T-cell (primary cell): ENCODE results near the gene TBRG4. TPM values are rescaled to one million over a fixed set of nuclear protein-coding genes. Genes with fewer than 3 reads are reported as not detected.

ENCODE experiments used
- ATAC-seq, 4 experiments: fragments of 200-7000 bp in 3 of 4; fragments of 150-1000 bp in 1 of 4; cut with Tn5 transposase; replicated peaks in 1 of 4; 1 replicate in 3 of 4; 2 replicates in 1 of 4; pipeline ENCODE4 v1.10.0; 2021; ENCODE audit warnings: moderate library complexity in 3 of 4, mild to moderate bottlenecking in 2 of 4, moderate number of reproducible peaks in 1 of 4
- CTCF ChIA-PET, 2 donors: fragments of 300-600 bp; sonication (Branson Sonifier 250); formaldehyde crosslinking; loops; one replicate each; lab custom pipeline; 2022; ENCODE audit warnings: antibody characterized with exemption in 2 of 2; lab: Charles Lee
- POLR2A ChIA-PET, 2 donors: fragments of 300-600 bp; sonication (Branson Sonifier 250); formaldehyde crosslinking; loops; one replicate each; lab custom pipeline; 2022; ENCODE audit warnings: antibody characterized with exemption in 2 of 2; lab: Charles Lee
- DNase-seq, 35 experiments: peaks; one replicate each; pipeline versions ENCODE4 v3.0.0 to v3.0.0-alpha.2; 2013 to 2023
- H3K27ac ChIP-seq: one replicate; pipeline ENCODE4 v1.5.1; 2013; ENCODE audit warnings: low read length
- H3K27me3 ChIP-seq, 2 experiments: replicated peaks in 1 of 2; 1 replicate in 1 of 2; 2 replicates in 1 of 2; pipeline versions ENCODE4 v1.6.1 to v1.7.0; 2013; ENCODE audit warnings: low read length in 1 of 2, mixed read lengths in 1 of 2; ENCODE audit not compliant: control insufficient read depth in 2 of 2, insufficient read depth in 2 of 2; ENCODE audit errors: extremely low read depth in 1 of 2
- H3K36me3 ChIP-seq, 2 donors: 1 replicate in 1 of 2; 2 replicates in 1 of 2; pipeline versions ENCODE4 v1.6.1 to v1.7.0; 2013; ENCODE audit warnings: low read length in 1 of 2; ENCODE audit not compliant: control insufficient read depth in 2 of 2, insufficient read depth in 1 of 2; ENCODE audit errors: extremely low read depth in 1 of 2
- H3K4me1 ChIP-seq, 2 experiments: 1 replicate in 1 of 2; 2 replicates in 1 of 2; pipeline versions ENCODE4 v1.6.1 to v1.7.0; 2013; ENCODE audit warnings: low read length in 2 of 2, mixed read lengths in 1 of 2; ENCODE audit not compliant: insufficient read depth in 2 of 2, control insufficient read depth in 1 of 2; ENCODE audit errors: extremely low read depth in 1 of 2
- H3K4me3 ChIP-seq, 2 donors: 1 replicate in 1 of 2; 2 replicates in 1 of 2; pipeline versions ENCODE4 v1.5.1 to v1.7.0; 2013; ENCODE audit warnings: mild to moderate bottlenecking in 2 of 2, low read length in 1 of 2, moderate library complexity in 1 of 2; ENCODE audit not compliant: control insufficient read depth in 1 of 2; ENCODE audit errors: extremely low read depth in 1 of 2
- H3K9me3 ChIP-seq: 2 replicates; pipeline ENCODE4 v1.7.0; 2013
- H3K27ac Mint-ChIP-seq, 2 donors: one replicate each; pipeline ENCODE4 v1.8.0; 2020 to 2021; ENCODE audit warnings: mild to moderate bottlenecking in 2 of 2, mixed read lengths in 2 of 2
- H3K27me3 Mint-ChIP-seq, 2 donors: one replicate each; pipeline ENCODE4 v1.8.0; 2021 to 2022; ENCODE audit warnings: mixed read lengths in 2 of 2
- H3K36me3 Mint-ChIP-seq: one replicate; pipeline ENCODE4 v1.8.0; 2021; ENCODE audit warnings: mixed read lengths
- H3K4me1 Mint-ChIP-seq, 3 donors: one replicate each; pipeline ENCODE4 v1.8.0; 2020 to 2022; ENCODE audit warnings: mixed read lengths in 3 of 3, mild to moderate bottlenecking in 1 of 3
- H3K4me3 Mint-ChIP-seq, 3 donors: one replicate each; pipeline ENCODE4 v1.8.0; 2020 to 2022; ENCODE audit warnings: mild to moderate bottlenecking in 3 of 3, mixed read lengths in 3 of 3, moderate library complexity in 3 of 3
- H3K9me3 Mint-ChIP-seq, 3 donors: one replicate each; pipeline ENCODE4 v1.8.0; 2020 to 2022; ENCODE audit warnings: mixed read lengths in 3 of 3
- WGBS: methylation state at CpG from one replicate; pipeline ENCODE4 v1.1.5; 2013; ENCODE audit warnings: missing lambda C conversion rate; ENCODE audit not compliant: insufficient coverage; 5-methylcytosine and 5-hydroxymethylcytosine counted together
- total RNA-seq, 35 experiments: library from RNA in 6 of 35; stranded (reverse) in 6 of 35; fragments of 120-200 nt in 1 of 35; gene quantifications; one replicate each; pipeline versions ENCODE4 v1.2.1 to v1.2.4 and lab custom pipeline; 2013 to 2026

Gene TBRG4
- total RNA-seq = 100 to 1,000 TPM in 4 of 5 donors, 10 to 100 TPM in 1; 94.3 to 142 (median 122) TPM
- total RNA-seq (2013) = 81.7 TPM
- total RNA-seq (lab: John Stamatoyannopoulos, UW) = 85.6 to 214 (median 116) reads per million in 29 experiments

- peaks cover 46 to 51% (median 51%) of the 10 kb centered on the region in 3 donors for H3K4me1 Mint-ChIP-seq
- no peaks in the 10 kb centered on the region for H3K9me3 Mint-ChIP-seq
- under 1% methylated on average over 59 of the region's 64 CpGs for WGBS
- Histone ChIP-seq H3K4me3 (peak within 1 kb of the TSS; percentile 71 to 85), H3K27me3 (no peaks in the 10 kb centered on the region), H3K9me3 (no peaks in the 10 kb centered on the region), H3K4me1 (peaks cover 30 to 53% of the 10 kb centered on the region in 2 experiments), H3K36me3 (peaks cover 3 to 26% of the 10 kb centered on the region in 2 donors), H3K27ac (peak within 1 kb of the TSS; percentile 91)
- POLR2A ChIA-PET = interaction anchor here (0.8 to 2.2 kb wide), 3 partner anchors 10 to 263 kb away, joined by 4 to 13 read pairs (median 5); partner anchors contain the start of gene H2AZ2 (in 1 of the 2)
- H3K4me3 Mint-ChIP-seq = peak within 1 kb of the TSS; percentile 88 to 94 (median 93)
- CTCF ChIA-PET = interaction anchor here (0.6 to 2.7 kb wide), 5 partner anchors 24 to 547 kb away, joined by 3 to 10 read pairs (median 4); no protein-coding TSS in a partner anchor
- peaks cover 12% of the 10 kb centered on the region for H3K36me3 Mint-ChIP-seq
- DNase-seq = peak; percentile 86 to 98 (median 93)
- ATAC-seq = peak; percentile 85 to 95 (median 94)
- H3K27ac Mint-ChIP-seq = peak within 1 kb of the TSS; percentile 96 to 97
- peaks cover 4 to 5% of the 10 kb centered on the region in 2 donors for H3K27me3 Mint-ChIP-seq
Observed at GRCh38 chr7:45111298-45112223, at the start of gene TBRG4. Gene TBRG4 (minus strand): TSS chr7:45111697. CDS start chr7:45109237, 2,460 bp downstream.

DNA sequence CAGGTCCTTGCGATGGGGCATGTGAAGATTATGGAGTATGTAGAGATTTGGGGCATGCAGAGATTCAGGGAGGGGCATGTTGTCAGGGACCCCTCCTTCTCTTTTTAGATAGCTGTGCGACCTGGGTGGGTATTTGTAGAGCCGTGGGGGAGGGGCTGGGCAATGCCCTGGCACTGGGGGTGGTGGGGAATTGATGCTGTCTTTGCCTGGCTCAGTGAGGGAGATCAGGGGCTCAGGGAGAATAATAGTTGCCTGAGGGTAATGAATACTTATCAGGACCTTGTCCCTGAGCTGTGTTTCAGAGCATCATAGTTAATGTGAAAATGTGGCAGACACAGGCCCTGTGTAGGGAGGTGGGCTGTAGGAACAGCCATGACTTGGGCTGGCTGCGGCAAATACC, 49.6 kb upstream of the TBRG4 start:
- ChIA-PET POLR2A (no interaction called here), CTCF (interaction anchor here in 1 of 2 donors (0.7 kb wide), 1 partner anchor 502 kb away, joined by 3 read pairs; no protein-coding TSS in a partner anchor)
- Mint-ChIP-seq H3K4me3 (no peak overlapping the region), H3K9me3 (peaks cover 0 to 7% (median 0%) of the 10 kb centered on the region in 3 donors), H3K27ac (no peak overlapping the region), H3K27me3 (peaks cover 22% of the 10 kb centered on the region in 2 donors), H3K36me3 (no peaks in the 10 kb centered on the region), H3K4me1 (peaks cover 11 to 15% (median 14%) of the 10 kb centered on the region in 3 donors)
- Histone ChIP-seq H3K4me1 (no peaks in the 10 kb centered on the region), H3K27me3 (peaks cover 0 to 38% of the 10 kb centered on the region in 2 experiments), H3K27ac (no peak overlapping the region), H3K36me3 (no peaks in the 10 kb centered on the region), H3K4me3 (no peak overlapping the region), H3K9me3 (no peaks in the 10 kb centered on the region)
- WGBS = 95% methylated on average over 2 of the region's 4 CpGs
- ATAC-seq (no peak), DNase-seq (no peak)

GRCh38 chr7:45160417-45160881, 49.0 kb upstream of the TBRG4 start:
- Mint-ChIP-seq H3K9me3 (peaks cover 0 to 7% (median 0%) of the 10 kb centered on the region in 3 donors), H3K27me3 (peaks cover 22 to 29% of the 10 kb centered on the region in 2 donors), H3K27ac (no peak overlapping the region), H3K4me1 (peaks cover 11 to 15% (median 14%) of the 10 kb centered on the region in 3 donors), H3K4me3 (no peak overlapping the region), H3K36me3 (no peaks in the 10 kb centered on the region)
- Histone ChIP-seq H3K9me3 (no peaks in the 10 kb centered on the region), H3K4me1 (no peaks in the 10 kb centered on the region), H3K4me3 (no peak overlapping the region), H3K27me3 (peaks cover 0 to 45% of the 10 kb centered on the region in 2 experiments), H3K36me3 (no peaks in the 10 kb centered on the region), H3K27ac (no peak overlapping the region)
- ChIA-PET CTCF (no interaction called here), POLR2A (no interaction called here)
- WGBS = 64% methylated on average over 9 of the region's 10 CpGs
- no peak for ATAC-seq
- no peak for DNase-seq

DNA sequence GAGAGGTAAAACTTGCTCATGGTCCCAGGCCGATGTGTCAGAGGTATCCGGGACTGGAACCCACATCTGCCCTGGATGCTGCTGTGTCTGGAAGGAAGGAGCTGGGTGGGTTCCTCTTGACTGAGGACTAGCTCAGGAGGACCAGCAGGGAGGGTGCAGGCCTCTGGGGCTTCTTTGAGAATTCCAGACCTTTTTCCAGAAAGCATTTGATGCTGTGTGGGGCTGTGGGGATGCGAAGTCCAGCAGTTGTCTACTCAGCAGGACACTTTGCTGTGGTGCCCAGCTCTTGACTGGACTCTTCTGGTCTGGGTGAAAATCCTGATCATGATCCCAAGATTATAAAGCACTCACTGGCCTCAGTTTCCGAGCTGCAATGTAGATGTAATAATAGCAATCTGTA, 47.8 kb upstream of the TBRG4 start:
- ATAC-seq = no peak
- Mint-ChIP-seq H3K4me1 (peaks cover 14 to 20% (median 15%) of the 10 kb centered on the region in 3 donors), H3K36me3 (no peaks in the 10 kb centered on the region), H3K27ac (no peak overlapping the region), H3K4me3 (no peak overlapping the region), H3K27me3 (peaks cover 22 to 35% of the 10 kb centered on the region in 2 donors), H3K9me3 (no peaks in the 10 kb centered on the region)
- WGBS = 100% methylated on average over 2 of the region's 4 CpGs
- H3K4me1 ChIP-seq = no peaks in the 10 kb centered on the region
- H3K27me3 ChIP-seq = peaks cover 0 to 55% of the 10 kb centered on the region in 2 experiments
- no peak overlapping the region for H3K27ac ChIP-seq
- H3K36me3 ChIP-seq = no peaks in the 10 kb centered on the region
- DNase-seq = no peak
- H3K9me3 ChIP-seq = no peaks in the 10 kb centered on the region
- no peak overlapping the region for H3K4me3 ChIP-seq
- CTCF ChIA-PET = no interaction called here
- POLR2A ChIA-PET = no interaction called here

- no peaks in the 10 kb centered on the region for H3K36me3 ChIP-seq
- Mint-ChIP-seq H3K36me3 (no peaks in the 10 kb centered on the region), H3K4me3 (no peak overlapping the region), H3K27me3 (peaks cover 22 to 35% of the 10 kb centered on the region in 2 donors), H3K27ac (no peak overlapping the region), H3K4me1 (peaks cover 14 to 20% (median 15%) of the 10 kb centered on the region in 3 donors), H3K9me3 (no peaks in the 10 kb centered on the region)
- no peak overlapping the region for H3K4me3 ChIP-seq
- no peaks in the 10 kb centered on the region for H3K9me3 ChIP-seq
- no CpG with 5 or more reads among the region's 1 CpG for WGBS
- no peak overlapping the region for H3K27ac ChIP-seq
- ATAC-seq = no peak
- no peaks in the 10 kb centered on the region for H3K4me1 ChIP-seq
- ChIA-PET CTCF (no interaction called here), POLR2A (no interaction called here)
- H3K27me3 ChIP-seq = peaks cover 0 to 55% of the 10 kb centered on the region in 2 experiments
- DNase-seq = no peak
Observed at GRCh38 chr7:45158471-45158870, 47.0 kb upstream of the TBRG4 start.
